Liver (tissue), 3 donors: ENCODE measurements around the gene MSI2.

ENCODE experiments used
- EGR1 ChIP-seq, 2 donors: IDR thresholded peaks; 2 replicates each; pipeline ENCODE4 v1.6.1; 2016 to 2018; ENCODE audit warnings: antibody characterized with exemption in 2 of 2, low read depth in 2 of 2
- GABPA ChIP-seq, 2 donors: IDR thresholded peaks in 1 of 2; conservative IDR thresholded peaks in 1 of 2; 2 replicates each; pipeline ENCODE4 v1.6.1; 2016; ENCODE audit warnings: antibody characterized with exemption in 2 of 2, mild to moderate bottlenecking in 1 of 2, moderate library complexity in 1 of 2
- HNF4A ChIP-seq, 2 donors: conservative IDR thresholded peaks; 2 replicates each; pipeline ENCODE4 v1.6.1; 2016; ENCODE audit warnings: antibody characterized with exemption in 2 of 2, mild to moderate bottlenecking in 2 of 2
- JUND ChIP-seq, 2 donors: IDR thresholded peaks; 2 replicates each; pipeline ENCODE4 v1.6.1; 2016; ENCODE audit warnings: antibody characterized with exemption in 2 of 2
- RAD21 ChIP-seq, 2 donors: IDR thresholded peaks; 2 replicates each; pipeline ENCODE4 v1.6.1; 2016; ENCODE audit warnings: antibody characterized with exemption in 2 of 2, mild to moderate bottlenecking in 2 of 2
- REST ChIP-seq: IDR thresholded peaks from 2 replicates; pipeline ENCODE4 v1.6.1; 2016; ENCODE audit warnings: antibody characterized with exemption, mild to moderate bottlenecking
- RXRA ChIP-seq, 2 donors: IDR thresholded peaks; 2 replicates each; pipeline ENCODE4 v1.6.1; 2017 to 2018; ENCODE audit warnings: antibody characterized with exemption in 2 of 2, mild to moderate bottlenecking in 1 of 2
- SP1 ChIP-seq: IDR thresholded peaks from 2 replicates; pipeline ENCODE4 v1.6.1; 2018; ENCODE audit warnings: antibody characterized with exemption, mild to moderate bottlenecking
- TAF1 ChIP-seq: conservative IDR thresholded peaks from 2 replicates; pipeline ENCODE4 v1.6.1; 2016; ENCODE audit warnings: antibody characterized with exemption, mild to moderate bottlenecking
- ZBTB33 ChIP-seq: IDR thresholded peaks from 2 replicates; pipeline ENCODE4 v1.6.1; 2016; ENCODE audit warnings: antibody characterized with exemption
- TF ChIP-seq, protein P1 (sequence below): fragments of 150-350 bp; IDR thresholded peaks from 2 replicates; pipeline ENCODE4 v1.5.1; 2017; ENCODE audit warnings: improper control_type of control experiment, low read depth, low read length; ENCODE audit not compliant: missing input control
- TF ChIP-seq, protein P2 (sequence below): IDR thresholded peaks from 2 replicates; pipeline ENCODE4 v1.6.1; 2016; ENCODE audit warnings: antibody characterized with exemption
- TF ChIP-seq, protein P3 (sequence below): IDR thresholded peaks from 2 replicates; pipeline ENCODE4 v1.6.1; 2016; ENCODE audit warnings: antibody characterized with exemption
- donor health status: healthy.
- donor health status: healthy.

DNA sequence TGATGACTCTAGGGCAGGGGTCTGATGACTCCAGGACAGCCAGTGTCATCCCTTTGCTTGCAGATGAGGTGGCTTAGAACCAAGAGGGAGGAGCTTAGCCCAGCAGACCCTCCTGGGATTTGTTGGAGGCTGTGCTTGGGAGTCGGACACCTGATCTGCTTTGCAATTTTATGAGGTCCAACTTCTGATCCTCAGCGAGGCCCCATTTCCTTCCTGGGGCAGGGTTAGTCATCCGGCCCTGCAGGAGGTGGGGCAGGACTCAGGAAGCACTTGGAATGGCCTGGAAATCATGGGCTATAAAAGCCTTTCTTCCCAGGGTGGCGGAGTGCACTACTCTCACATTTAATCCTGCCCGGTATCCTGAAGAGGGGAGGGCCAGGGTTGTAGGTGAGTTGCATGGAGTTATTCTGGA, 168.5 kb downstream of the MSI2 start:
- TF ChIP-seq, protein P1, sequence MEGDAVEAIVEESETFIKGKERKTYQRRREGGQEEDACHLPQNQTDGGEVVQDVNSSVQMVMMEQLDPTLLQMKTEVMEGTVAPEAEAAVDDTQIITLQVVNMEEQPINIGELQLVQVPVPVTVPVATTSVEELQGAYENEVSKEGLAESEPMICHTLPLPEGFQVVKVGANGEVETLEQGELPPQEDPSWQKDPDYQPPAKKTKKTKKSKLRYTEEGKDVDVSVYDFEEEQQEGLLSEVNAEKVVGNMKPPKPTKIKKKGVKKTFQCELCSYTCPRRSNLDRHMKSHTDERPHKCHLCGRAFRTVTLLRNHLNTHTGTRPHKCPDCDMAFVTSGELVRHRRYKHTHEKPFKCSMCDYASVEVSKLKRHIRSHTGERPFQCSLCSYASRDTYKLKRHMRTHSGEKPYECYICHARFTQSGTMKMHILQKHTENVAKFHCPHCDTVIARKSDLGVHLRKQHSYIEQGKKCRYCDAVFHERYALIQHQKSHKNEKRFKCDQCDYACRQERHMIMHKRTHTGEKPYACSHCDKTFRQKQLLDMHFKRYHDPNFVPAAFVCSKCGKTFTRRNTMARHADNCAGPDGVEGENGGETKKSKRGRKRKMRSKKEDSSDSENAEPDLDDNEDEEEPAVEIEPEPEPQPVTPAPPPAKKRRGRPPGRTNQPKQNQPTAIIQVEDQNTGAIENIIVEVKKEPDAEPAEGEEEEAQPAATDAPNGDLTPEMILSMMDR: no peak
- TF ChIP-seq, protein P2, sequence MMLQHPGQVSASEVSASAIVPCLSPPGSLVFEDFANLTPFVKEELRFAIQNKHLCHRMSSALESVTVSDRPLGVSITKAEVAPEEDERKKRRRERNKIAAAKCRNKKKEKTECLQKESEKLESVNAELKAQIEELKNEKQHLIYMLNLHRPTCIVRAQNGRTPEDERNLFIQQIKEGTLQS: no peak
- TF ChIP-seq TAF1 (no peak), ZBTB33 (no peak), GABPA (IDR thresholded peaks at IDR 0.05 in 1 of 2, conservative IDR thresholded peaks at IDR 0.05 in 1 of 2) (no peak), JUND (IDR thresholded peaks at IDR 0.05) (no peak), RXRA (IDR thresholded peaks at IDR 0.05) (no peak), HNF4A (conservative IDR thresholded peaks at IDR 0.05) (no peak), REST (no peak), RAD21 (IDR thresholded peaks at IDR 0.05) (no peak), SP1 (no peak), EGR1 (IDR thresholded peaks at IDR 0.05; ENCODE audit: low read depth in 2 of 2) (no peak)
- TF ChIP-seq, protein P3, sequence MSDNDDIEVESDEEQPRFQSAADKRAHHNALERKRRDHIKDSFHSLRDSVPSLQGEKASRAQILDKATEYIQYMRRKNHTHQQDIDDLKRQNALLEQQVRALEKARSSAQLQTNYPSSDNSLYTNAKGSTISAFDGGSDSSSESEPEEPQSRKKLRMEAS: no peak
